ENCODE data around the gene CHPF2.
A peak's percentile ranks its signal among the peaks of the same experiment; 100 is the strongest.

CHPF2 gene

GRCh38 chr7:151237244-151238189, 5.2 kb downstream of the CHPF2 start:
- Histone ChIP-seq H3K4me1 (ENCODE audit: insufficient read depth, low read length) (peaks cover 5% of the 10 kb centered on the region; the same call in 1 of the 2 replicates), H3K9ac (ENCODE audit: low read depth, low read length) (no peak overlapping the region), H3K4me3 (ENCODE audit: low read length) (no peak overlapping the region), H3K9me3 (ENCODE audit: insufficient read depth, low read depth, low read length) (no peaks in the 10 kb centered on the region), H3K27me3 (ENCODE audit: insufficient read depth, low read length) (no peaks in the 10 kb centered on the region), H3K27ac (ENCODE audit: low read depth, low read length) (no peak overlapping the region), H3K36me3 (ENCODE audit: insufficient read depth, low read length) (peaks cover 49% of the 10 kb centered on the region)
- 95% methylated on average over 44 of the region's 44 CpGs for WGBS

- H3K4me3 ChIP-seq (ENCODE audit: low read length): no peak overlapping the region
- H3K36me3 ChIP-seq (ENCODE audit: insufficient read depth, low read length): peaks cover 49% of the 10 kb centered on the region
- H3K4me1 ChIP-seq (ENCODE audit: insufficient read depth, low read length): peaks cover 3% of the 10 kb centered on the region; the same call in 1 of the 2 replicates
- H3K27ac ChIP-seq (ENCODE audit: low read depth, low read length): no peak overlapping the region
- 92% methylated on average over 17 of the region's 17 CpGs for WGBS
- H3K27me3 ChIP-seq (ENCODE audit: insufficient read depth, low read length): no peaks in the 10 kb centered on the region
- H3K9me3 ChIP-seq (ENCODE audit: insufficient read depth, low read depth, low read length): no peaks in the 10 kb centered on the region
- H3K9ac ChIP-seq (ENCODE audit: low read depth, low read length): no peak overlapping the region
Observed at GRCh38 chr7:151238190-151238810, 6.0 kb downstream of the CHPF2 start.

GRCh38 chr7:151238924-151239836, 6.9 kb downstream of the CHPF2 start:
- 94% methylated on average over 25 of the region's 25 CpGs for WGBS
- H3K4me1 ChIP-seq (ENCODE audit: insufficient read depth, low read length): peaks cover 4% of the 10 kb centered on the region; the same call in 1 of the 2 replicates
- H3K36me3 ChIP-seq (ENCODE audit: insufficient read depth, low read length): peaks cover 49% of the 10 kb centered on the region
- H3K27ac ChIP-seq (ENCODE audit: low read depth, low read length): no peak overlapping the region
- H3K9ac ChIP-seq (ENCODE audit: low read depth, low read length): no peak overlapping the region
- no peak overlapping the region for H3K4me3 ChIP-seq (ENCODE audit: low read length)
- peaks cover 6% of the 10 kb centered on the region for H3K27me3 ChIP-seq (ENCODE audit: insufficient read depth, low read length)
- H3K9me3 ChIP-seq (ENCODE audit: insufficient read depth, low read depth, low read length): no peaks in the 10 kb centered on the region

- H3K4me3 ChIP-seq (ENCODE audit: low read length): no peak overlapping the region
- H3K27ac ChIP-seq (ENCODE audit: low read depth, low read length): no peak overlapping the region
- H3K9me3 ChIP-seq (ENCODE audit: insufficient read depth, low read depth, low read length): no peaks in the 10 kb centered on the region
- no peak overlapping the region for H3K9ac ChIP-seq (ENCODE audit: low read depth, low read length)
- H3K27me3 ChIP-seq (ENCODE audit: insufficient read depth, low read length): peaks cover 12% of the 10 kb centered on the region
- peaks cover 10% of the 10 kb centered on the region for H3K4me1 ChIP-seq (ENCODE audit: insufficient read depth, low read length)
- H3K36me3 ChIP-seq (ENCODE audit: insufficient read depth, low read length): peaks cover 46% of the 10 kb centered on the region
- 91% methylated on average over 11 of the region's 11 CpGs for WGBS
Observed at GRCh38 chr7:151239837-151240459, 7.7 kb downstream of the CHPF2 start.

- WGBS: 89% methylated on average over 3 of the region's 4 CpGs
- no peak overlapping the region for H3K9ac ChIP-seq (ENCODE audit: low read depth, low read length)
- H3K36me3 ChIP-seq (ENCODE audit: insufficient read depth, low read length): peaks cover 40% of the 10 kb centered on the region
- peaks cover 18% of the 10 kb centered on the region for H3K27me3 ChIP-seq (ENCODE audit: insufficient read depth, low read length)
- H3K27ac ChIP-seq (ENCODE audit: low read depth, low read length): no peak overlapping the region
- no peak overlapping the region for H3K4me3 ChIP-seq (ENCODE audit: low read length)
- no peaks in the 10 kb centered on the region for H3K9me3 ChIP-seq (ENCODE audit: insufficient read depth, low read depth, low read length)
- H3K4me1 ChIP-seq (ENCODE audit: insufficient read depth, low read length): peaks cover 10% of the 10 kb centered on the region
Observed at GRCh38 chr7:151240536-151240935, 8.3 kb downstream of the CHPF2 start.

- no peak overlapping the region for H3K27ac ChIP-seq (ENCODE audit: low read depth, low read length)
- H3K9ac ChIP-seq (ENCODE audit: low read depth, low read length): 0 out of 2 replicates have a peak overlapping the region, but pooled peaks have one; percentile 18
- H3K9me3 ChIP-seq (ENCODE audit: insufficient read depth, low read depth, low read length): no peaks in the 10 kb centered on the region
- H3K27me3 ChIP-seq (ENCODE audit: insufficient read depth, low read length): peaks cover 24% of the 10 kb centered on the region
- no peak overlapping the region for H3K4me3 ChIP-seq (ENCODE audit: low read length)
- WGBS: 93% methylated on average over 7 of the region's 7 CpGs
- H3K36me3 ChIP-seq (ENCODE audit: insufficient read depth, low read length): peaks cover 35% of the 10 kb centered on the region
- peaks cover 14% of the 10 kb centered on the region for H3K4me1 ChIP-seq (ENCODE audit: insufficient read depth, low read length)
Observed at GRCh38 chr7:151240942-151241754, 8.9 kb downstream of the CHPF2 start.

GRCh38 chr7:151241755-151242096, 9.4 kb downstream of the CHPF2 start:
- H3K36me3 ChIP-seq (ENCODE audit: insufficient read depth, low read length): peaks cover 29% of the 10 kb centered on the region
- peaks cover 30% of the 10 kb centered on the region for H3K27me3 ChIP-seq (ENCODE audit: insufficient read depth, low read length)
- no peak overlapping the region for H3K27ac ChIP-seq (ENCODE audit: low read depth, low read length)
- no peak overlapping the region for H3K9ac ChIP-seq (ENCODE audit: low read depth, low read length)
- 94% methylated on average over 9 of the region's 9 CpGs for WGBS
- H3K4me1 ChIP-seq (ENCODE audit: insufficient read depth, low read length): peaks cover 20% of the 10 kb centered on the region
- no peaks in the 10 kb centered on the region for H3K9me3 ChIP-seq (ENCODE audit: insufficient read depth, low read depth, low read length)
- H3K4me3 ChIP-seq (ENCODE audit: low read length): no peak overlapping the region

- WGBS: 82% methylated on average over 20 of the region's 20 CpGs
- Histone ChIP-seq H3K36me3 (ENCODE audit: insufficient read depth, low read length) (peaks cover 22% of the 10 kb centered on the region), H3K4me1 (ENCODE audit: insufficient read depth, low read length) (peaks cover 27% of the 10 kb centered on the region), H3K4me3 (ENCODE audit: low read length) (no peak overlapping the region), H3K9me3 (ENCODE audit: insufficient read depth, low read depth, low read length) (no peaks in the 10 kb centered on the region), H3K27ac (ENCODE audit: low read depth, low read length) (no peak overlapping the region), H3K27me3 (ENCODE audit: insufficient read depth, low read length) (peaks cover 36% of the 10 kb centered on the region), H3K9ac (ENCODE audit: low read depth, low read length) (no peak overlapping the region)
Observed at GRCh38 chr7:151242159-151243044, 10.1 kb downstream of the CHPF2 start.

GRCh38 chr7:151243045-151243349, 10.7 kb downstream of the CHPF2 start:
- Histone ChIP-seq H3K36me3 (ENCODE audit: insufficient read depth, low read length) (peaks cover 16% of the 10 kb centered on the region), H3K9me3 (ENCODE audit: insufficient read depth, low read depth, low read length) (no peaks in the 10 kb centered on the region), H3K4me3 (ENCODE audit: low read length) (no peak overlapping the region), H3K9ac (ENCODE audit: low read depth, low read length) (no peak overlapping the region), H3K4me1 (ENCODE audit: insufficient read depth, low read length) (peaks cover 31% of the 10 kb centered on the region), H3K27ac (ENCODE audit: low read depth, low read length) (no peak overlapping the region), H3K27me3 (ENCODE audit: insufficient read depth, low read length) (peaks cover 42% of the 10 kb centered on the region)
- WGBS: 38% methylated on average over 2 of the region's 2 CpGs
